Ascending aorta (tissue), 2 donors: ENCODE data around the gene USP10. TPM values are rescaled to one million over a fixed set of nuclear protein-coding genes. Genes with fewer than 3 reads are reported as not detected.

Experiments
- DNase-seq, 2 donors: peaks; one replicate each; pipeline ENCODE4 v3.0.0-alpha.2; 2019; ENCODE audit warnings: low spot score in 2 of 2
- H3K27ac ChIP-seq, 2 donors: fragments of 200-600 bp; sonication (generic); one replicate each; pipeline ENCODE4 v1.5.1; 2016 to 2017; ENCODE audit warnings: mild to moderate bottlenecking in 1 of 2
- H3K27me3 ChIP-seq: fragments of 200-600 bp; sonication (generic); one replicate; pipeline ENCODE4 v1.5.1; 2017
- H3K36me3 ChIP-seq, 2 donors: fragments of 200-600 bp; sonication (generic); one replicate each; pipeline ENCODE4 v1.5.1; 2016
- H3K4me1 ChIP-seq, 2 donors: fragments of 200-600 bp; sonication (generic); one replicate each; pipeline ENCODE4 v1.5.1; 2016 to 2017; ENCODE audit warnings: mild to moderate bottlenecking in 1 of 2
- H3K4me3 ChIP-seq, 2 donors: fragments of 200-600 bp; sonication (generic); one replicate each; pipeline ENCODE4 v1.5.1; 2016 to 2017; ENCODE audit warnings: mild to moderate bottlenecking in 1 of 2
- H3K9me3 ChIP-seq, 2 donors: fragments of 200-600 bp; sonication (generic); one replicate each; pipeline ENCODE4 v1.5.1; 2016
- intact Hi-C: fragments of 100-400 bp; cut with DNase I; formaldehyde crosslinking; loops from one replicate; pipeline ENCODE4 v1.15.1; 2023
- total RNA-seq: library from RNA; depleted of rRNA; stranded (reverse); fragments of >200 nt; gene quantifications from one replicate; pipeline ENCODE4 v1.1.0, GENCODE V29; 2016
- TF ChIP-seq, protein P1 (sequence below), 3 experiments: fragments of 200-600 bp in 2 of 3; fragments of 450-650 bp in 1 of 3; sonication (generic) in 2 of 3; IDR thresholded peaks; one replicate each; pipeline ENCODE4 v1.5.1; 2016 to 2019; ENCODE audit warnings: antibody characterized with exemption in 3 of 3, mild to moderate bottlenecking in 1 of 3, moderate library complexity in 1 of 3

USP10 gene
- total RNA-seq, 1 donor from 2014 or later: 27.8 TPM

DNA sequence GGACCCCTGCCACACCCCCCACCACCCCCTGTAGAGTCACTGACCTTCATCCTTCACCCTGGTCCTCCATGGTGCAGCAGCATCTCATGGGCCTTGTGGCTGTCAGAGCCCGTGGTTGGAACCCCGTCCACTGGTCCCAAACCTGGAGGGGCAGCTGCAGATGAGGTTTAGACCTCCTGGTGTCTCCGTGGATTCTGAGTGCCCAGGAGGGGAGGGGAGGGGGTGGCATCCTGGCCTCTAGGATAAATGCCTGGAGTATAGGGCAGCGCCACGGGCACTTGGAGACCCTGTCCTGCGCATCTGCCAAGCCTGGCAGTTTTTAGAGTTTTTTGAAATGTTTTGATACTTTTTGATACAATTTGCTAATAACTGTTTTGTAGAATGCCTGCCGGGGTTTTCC lies 34.0 kb upstream of the USP10 start:
- no peaks in the 10 kb centered on the region for H3K9me3 ChIP-seq
- intact Hi-C loops: no loop called here
- no peaks in the 10 kb centered on the region for H3K4me1 ChIP-seq
- no peak overlapping the region for H3K27ac ChIP-seq
- H3K27me3 ChIP-seq: no peaks in the 10 kb centered on the region
- H3K4me3 ChIP-seq: no peak overlapping the region
- DNase-seq: no peak
- peaks cover 37 to 56% of the 10 kb centered on the region in 2 donors for H3K36me3 ChIP-seq
- TF ChIP-seq, protein P1, sequence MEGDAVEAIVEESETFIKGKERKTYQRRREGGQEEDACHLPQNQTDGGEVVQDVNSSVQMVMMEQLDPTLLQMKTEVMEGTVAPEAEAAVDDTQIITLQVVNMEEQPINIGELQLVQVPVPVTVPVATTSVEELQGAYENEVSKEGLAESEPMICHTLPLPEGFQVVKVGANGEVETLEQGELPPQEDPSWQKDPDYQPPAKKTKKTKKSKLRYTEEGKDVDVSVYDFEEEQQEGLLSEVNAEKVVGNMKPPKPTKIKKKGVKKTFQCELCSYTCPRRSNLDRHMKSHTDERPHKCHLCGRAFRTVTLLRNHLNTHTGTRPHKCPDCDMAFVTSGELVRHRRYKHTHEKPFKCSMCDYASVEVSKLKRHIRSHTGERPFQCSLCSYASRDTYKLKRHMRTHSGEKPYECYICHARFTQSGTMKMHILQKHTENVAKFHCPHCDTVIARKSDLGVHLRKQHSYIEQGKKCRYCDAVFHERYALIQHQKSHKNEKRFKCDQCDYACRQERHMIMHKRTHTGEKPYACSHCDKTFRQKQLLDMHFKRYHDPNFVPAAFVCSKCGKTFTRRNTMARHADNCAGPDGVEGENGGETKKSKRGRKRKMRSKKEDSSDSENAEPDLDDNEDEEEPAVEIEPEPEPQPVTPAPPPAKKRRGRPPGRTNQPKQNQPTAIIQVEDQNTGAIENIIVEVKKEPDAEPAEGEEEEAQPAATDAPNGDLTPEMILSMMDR (IDR thresholded peaks at IDR 0.05): no peak

DNA sequence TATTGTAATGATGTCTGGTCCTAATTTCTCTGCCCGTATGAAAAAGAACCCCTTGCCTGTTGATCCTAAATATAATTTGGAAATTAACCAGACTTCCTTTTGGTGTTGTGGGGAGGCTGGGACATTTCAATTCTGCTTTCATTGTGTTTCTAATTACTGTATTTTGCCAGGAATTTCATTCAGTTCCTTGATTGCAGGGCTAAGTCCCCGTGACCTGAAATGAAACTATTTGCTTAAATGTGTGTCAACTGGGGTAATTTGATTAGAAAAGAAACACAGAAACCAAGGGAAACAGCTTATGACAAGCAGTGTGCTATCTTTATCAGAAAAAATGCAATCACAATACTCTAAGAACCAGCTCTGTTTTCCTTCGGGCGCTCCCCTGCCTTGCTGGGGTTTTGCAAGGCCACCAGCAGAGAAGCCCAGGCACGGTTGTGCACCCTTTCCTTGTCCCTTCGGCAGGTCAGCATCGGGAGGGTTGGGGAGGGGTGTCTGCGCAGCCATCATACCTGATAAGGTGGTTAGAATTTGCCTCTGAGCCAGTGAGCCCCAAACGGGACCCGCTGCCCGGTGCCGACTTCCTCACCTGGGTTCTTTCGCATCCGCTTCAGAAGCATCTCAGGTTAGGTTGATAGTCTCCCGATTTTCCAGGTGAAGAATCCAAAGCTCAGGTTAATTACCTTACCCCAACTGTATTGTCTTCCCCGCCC lies 32.0 kb upstream of the USP10 start:
- intact Hi-C loops: no loop called here
- H3K4me1 ChIP-seq: no peaks in the 10 kb centered on the region
- H3K27ac ChIP-seq: no peak overlapping the region
- H3K36me3 ChIP-seq: peaks cover 22 to 36% of the 10 kb centered on the region in 2 donors
- no peak for DNase-seq
- no peaks in the 10 kb centered on the region for H3K27me3 ChIP-seq
- TF ChIP-seq, protein P1 (IDR thresholded peaks at IDR 0.05): no peak
- H3K4me3 ChIP-seq: no peak overlapping the region
- H3K9me3 ChIP-seq: no peaks in the 10 kb centered on the region

DNA sequence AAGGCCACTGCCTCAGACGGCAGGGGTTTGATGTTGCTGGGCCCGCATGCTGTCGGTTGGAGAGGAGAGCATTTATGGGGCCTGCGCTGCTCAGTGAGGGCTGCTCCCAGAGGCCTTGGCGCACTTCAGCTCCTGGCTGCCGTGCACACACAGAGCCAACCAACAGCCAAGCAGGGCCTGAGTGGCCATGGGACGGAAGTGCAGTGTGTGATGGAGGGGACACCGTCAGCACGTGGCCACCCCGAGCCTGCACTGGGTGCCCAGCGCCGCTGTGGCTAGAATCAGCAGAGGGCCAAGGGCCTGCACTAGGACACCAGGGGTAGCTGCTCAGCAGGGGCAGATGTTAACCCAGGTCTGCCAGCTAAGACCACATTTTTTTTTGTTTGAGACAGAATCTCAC lies 29.7 kb upstream of the USP10 start:
- Histone ChIP-seq H3K4me3 (no peak overlapping the region), H3K9me3 (no peaks in the 10 kb centered on the region), H3K4me1 (no peaks in the 10 kb centered on the region), H3K27me3 (no peaks in the 10 kb centered on the region), H3K27ac (no peak overlapping the region), H3K36me3 (peaks cover 9 to 13% of the 10 kb centered on the region in 2 donors)
- DNase-seq: no peak
- TF ChIP-seq, protein P1 (IDR thresholded peaks at IDR 0.05): no peak
- intact Hi-C loops: no loop called here

DNA sequence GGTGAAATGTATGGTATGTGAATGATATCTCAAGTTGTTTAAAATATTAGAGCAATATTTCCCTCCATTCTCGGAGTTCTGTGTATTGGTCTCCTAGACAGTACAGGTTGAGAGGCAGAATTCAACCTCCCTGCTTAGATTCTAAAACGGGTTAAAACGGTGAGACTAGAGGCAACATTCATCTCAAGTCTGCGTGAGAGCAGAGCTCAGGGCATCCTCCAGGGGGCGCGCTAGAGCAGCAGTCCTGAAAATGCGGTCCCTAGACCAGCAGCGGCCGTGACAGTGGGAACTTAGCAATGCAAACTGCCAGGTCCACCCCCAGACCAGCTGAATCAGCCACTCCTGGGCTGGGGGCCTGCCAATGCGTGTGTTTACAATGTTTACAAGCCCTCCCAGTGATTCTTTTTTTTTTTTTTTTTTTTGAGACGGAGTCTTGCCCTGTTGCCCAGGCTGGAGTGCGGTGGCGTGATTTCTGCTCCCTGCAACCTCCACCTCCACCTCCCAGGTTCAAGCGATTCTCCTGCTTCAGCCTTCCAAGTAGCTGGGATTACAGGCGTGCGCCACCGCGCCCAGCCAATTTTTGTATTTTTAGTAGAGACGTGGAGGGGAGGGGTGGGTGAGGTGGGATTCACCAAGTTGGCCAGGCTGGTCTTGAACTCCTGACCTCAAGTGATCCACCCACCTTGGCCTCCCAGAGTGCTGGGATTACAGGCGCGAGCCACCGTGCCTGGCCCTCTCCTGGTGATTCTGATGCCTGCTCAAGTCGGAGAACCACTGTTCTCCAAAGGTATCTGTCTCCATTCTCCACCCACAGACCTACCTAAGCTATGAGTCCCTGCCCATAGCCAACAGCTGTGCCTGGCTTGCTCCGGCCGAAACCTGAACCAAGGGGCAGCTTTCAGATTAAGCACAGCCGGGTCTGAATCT lies 27.3 kb upstream of the USP10 start:
- intact Hi-C loops: loop anchor here (1.0 kb wide), 1 partner anchor 54 kb away; no protein-coding TSS in a partner anchor
- no peaks in the 10 kb centered on the region for H3K9me3 ChIP-seq
- H3K36me3 ChIP-seq: no peaks in the 10 kb centered on the region
- peak in 1 of 2 donors; percentile 84 for DNase-seq
- TF ChIP-seq, protein P1 (IDR thresholded peaks at IDR 0.05): peak; percentile 87 to 95 (median 92)
- H3K27me3 ChIP-seq: no peaks in the 10 kb centered on the region
- no peaks in the 10 kb centered on the region for H3K4me1 ChIP-seq
- no peak overlapping the region for H3K4me3 ChIP-seq
- H3K27ac ChIP-seq: no peak overlapping the region

DNA sequence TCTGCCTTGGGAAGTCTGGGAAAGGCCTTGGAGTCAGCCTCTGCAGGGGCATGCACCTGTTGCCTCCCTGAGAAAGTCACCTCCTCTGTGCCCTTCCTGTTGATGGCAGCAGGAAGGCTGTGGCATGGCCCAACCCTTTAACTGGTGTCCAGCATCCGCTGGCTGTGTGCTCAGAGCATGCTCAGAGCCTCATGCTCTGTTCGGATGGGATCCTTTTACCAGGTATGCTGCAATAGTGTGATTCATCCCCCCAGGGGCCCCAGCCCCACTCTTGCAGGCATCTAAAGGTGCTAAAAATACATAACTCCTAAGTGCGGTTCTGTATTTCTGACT lies 26.6 kb upstream of the USP10 start:
- intact Hi-C loops: no loop called here
- no peak overlapping the region for H3K27ac ChIP-seq
- no peaks in the 10 kb centered on the region for H3K4me1 ChIP-seq
- H3K27me3 ChIP-seq: no peaks in the 10 kb centered on the region
- no peak overlapping the region for H3K4me3 ChIP-seq
- TF ChIP-seq, protein P1 (IDR thresholded peaks at IDR 0.05): no peak
- H3K36me3 ChIP-seq: no peaks in the 10 kb centered on the region
- H3K9me3 ChIP-seq: no peaks in the 10 kb centered on the region
- DNase-seq: no peak
